ENCODE measurements around the gene XRRA1.

Gene XRRA1

DNA sequence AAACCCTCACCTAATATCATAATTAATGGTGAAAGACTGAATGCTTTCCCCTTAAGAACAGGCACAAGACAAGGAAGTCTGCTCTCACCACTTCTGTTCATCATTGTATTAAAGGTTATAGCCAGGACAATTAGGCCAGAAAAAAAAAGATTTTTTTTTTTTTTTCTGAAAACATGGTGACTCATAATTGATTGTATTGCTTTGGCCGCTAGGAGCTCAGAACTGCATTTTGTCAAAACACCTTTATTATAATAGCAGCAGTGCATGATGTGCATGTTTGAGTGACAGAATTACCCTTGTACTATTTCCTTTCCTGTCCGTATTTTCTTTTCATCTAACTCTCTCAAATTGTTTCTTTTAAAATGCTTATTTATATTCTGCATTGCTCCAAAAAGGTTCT, 102.1 kb downstream of the XRRA1 start (continued):
- TF ChIP-seq, protein P1, sequence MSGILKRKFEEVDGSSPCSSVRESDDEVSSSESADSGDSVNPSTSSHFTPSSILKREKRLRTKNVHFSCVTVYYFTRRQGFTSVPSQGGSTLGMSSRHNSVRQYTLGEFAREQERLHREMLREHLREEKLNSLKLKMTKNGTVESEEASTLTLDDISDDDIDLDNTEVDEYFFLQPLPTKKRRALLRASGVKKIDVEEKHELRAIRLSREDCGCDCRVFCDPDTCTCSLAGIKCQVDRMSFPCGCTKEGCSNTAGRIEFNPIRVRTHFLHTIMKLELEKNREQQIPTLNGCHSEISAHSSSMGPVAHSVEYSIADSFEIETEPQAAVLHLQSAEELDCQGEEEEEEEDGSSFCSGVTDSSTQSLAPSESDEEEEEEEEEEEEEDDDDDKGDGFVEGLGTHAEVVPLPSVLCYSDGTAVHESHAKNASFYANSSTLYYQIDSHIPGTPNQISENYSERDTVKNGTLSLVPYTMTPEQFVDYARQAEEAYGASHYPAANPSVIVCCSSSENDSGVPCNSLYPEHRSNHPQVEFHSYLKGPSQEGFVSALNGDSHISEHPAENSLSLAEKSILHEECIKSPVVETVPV (CRISPR knock-in tag; IDR thresholded peaks at IDR 0.05): no peak
- no peak for TF ChIP-seq CSDC2 (CRISPR knock-in tag; IDR thresholded peaks at IDR 0.05)

- TF ChIP-seq ZNF70 (CRISPR knock-in tag; IDR thresholded peaks at IDR 0.05): no peak
- TF ChIP-seq TCF4 (CRISPR knock-in tag; IDR thresholded peaks at IDR 0.05; ENCODE audit: borderline replicate concordance): no peak
- no peak for TF ChIP-seq TOX (CRISPR knock-in tag; IDR thresholded peaks at IDR 0.05; ENCODE audit: borderline replicate concordance)
- TF ChIP-seq GLIS3 (CRISPR knock-in tag; IDR thresholded peaks at IDR 0.05): no peak
- no peak for TF ChIP-seq ISL1 (CRISPR knock-in tag; IDR thresholded peaks at IDR 0.05)
- TF ChIP-seq RARB (CRISPR knock-in tag; IDR thresholded peaks at IDR 0.05): no peak
- no peak for TF ChIP-seq ARNTL (CRISPR knock-in tag; IDR thresholded peaks at IDR 0.05; ENCODE audit: borderline replicate concordance, low read depth)
- no peak for TF ChIP-seq CREB5 (CRISPR knock-in tag; IDR thresholded peaks at IDR 0.05; ENCODE audit: low read depth)
- TF ChIP-seq ZFP30 (CRISPR knock-in tag; IDR thresholded peaks at IDR 0.05): no peak
- TF ChIP-seq, protein P2, sequence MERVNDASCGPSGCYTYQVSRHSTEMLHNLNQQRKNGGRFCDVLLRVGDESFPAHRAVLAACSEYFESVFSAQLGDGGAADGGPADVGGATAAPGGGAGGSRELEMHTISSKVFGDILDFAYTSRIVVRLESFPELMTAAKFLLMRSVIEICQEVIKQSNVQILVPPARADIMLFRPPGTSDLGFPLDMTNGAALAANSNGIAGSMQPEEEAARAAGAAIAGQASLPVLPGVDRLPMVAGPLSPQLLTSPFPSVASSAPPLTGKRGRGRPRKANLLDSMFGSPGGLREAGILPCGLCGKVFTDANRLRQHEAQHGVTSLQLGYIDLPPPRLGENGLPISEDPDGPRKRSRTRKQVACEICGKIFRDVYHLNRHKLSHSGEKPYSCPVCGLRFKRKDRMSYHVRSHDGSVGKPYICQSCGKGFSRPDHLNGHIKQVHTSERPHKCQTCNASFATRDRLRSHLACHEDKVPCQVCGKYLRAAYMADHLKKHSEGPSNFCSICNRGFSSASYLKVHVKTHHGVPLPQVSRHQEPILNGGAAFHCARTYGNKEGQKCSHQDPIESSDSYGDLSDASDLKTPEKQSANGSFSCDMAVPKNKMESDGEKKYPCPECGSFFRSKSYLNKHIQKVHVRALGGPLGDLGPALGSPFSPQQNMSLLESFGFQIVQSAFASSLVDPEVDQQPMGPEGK (CRISPR knock-in tag; IDR thresholded peaks at IDR 0.05; ENCODE audit: borderline replicate concordance): no peak
Observed at GRCh38 chr11:74845978-74846517, 102.8 kb downstream of the XRRA1 start.

GRCh38 chr11:74844865-74845264, 104.0 kb downstream of the XRRA1 start:
- no peak for ATAC-seq

More at GRCh38 chr11:74845978-74846517, 102.8 kb downstream of the XRRA1 start:
- no peak for ATAC-seq

More at GRCh38 chr11:74844865-74845264, 104.0 kb downstream of the XRRA1 start:
- TF ChIP-seq GLIS3 (CRISPR knock-in tag; IDR thresholded peaks at IDR 0.05) (no peak), CSDC2 (CRISPR knock-in tag; IDR thresholded peaks at IDR 0.05) (no peak), ZFP30 (CRISPR knock-in tag; IDR thresholded peaks at IDR 0.05) (no peak), TCF4 (CRISPR knock-in tag; IDR thresholded peaks at IDR 0.05; ENCODE audit: borderline replicate concordance) (no peak), SNAI2 (CRISPR knock-in tag; IDR thresholded peaks at IDR 0.05) (no peak), BACH2 (CRISPR knock-in tag; IDR thresholded peaks at IDR 0.05; ENCODE audit: borderline replicate concordance) (no peak), CREB5 (CRISPR knock-in tag; IDR thresholded peaks at IDR 0.05; ENCODE audit: low read depth) (no peak), RARB (CRISPR knock-in tag; IDR thresholded peaks at IDR 0.05) (no peak), ESRRG (CRISPR knock-in tag; IDR thresholded peaks at IDR 0.05) (no peak), PPARA (CRISPR knock-in tag; IDR thresholded peaks at IDR 0.05; ENCODE audit: borderline replicate concordance) (no peak), TSHZ2 (CRISPR knock-in tag; IDR thresholded peaks at IDR 0.05) (no peak), TOX (CRISPR knock-in tag; IDR thresholded peaks at IDR 0.05; ENCODE audit: borderline replicate concordance) (no peak), ISL1 (CRISPR knock-in tag; IDR thresholded peaks at IDR 0.05) (no peak), ZNF8 (CRISPR knock-in tag; IDR thresholded peaks at IDR 0.05) (no peak)
- TF ChIP-seq, protein P2 (CRISPR knock-in tag; IDR thresholded peaks at IDR 0.05; ENCODE audit: borderline replicate concordance): no peak
- TF ChIP-seq, protein P1 (CRISPR knock-in tag; IDR thresholded peaks at IDR 0.05): no peak

Measured in SK-N-SH treated with all-trans-retinoic acid at 6 μM for 48 hours (cell line).